Measurements from ENCODE around the gene PRR7.

DNA sequence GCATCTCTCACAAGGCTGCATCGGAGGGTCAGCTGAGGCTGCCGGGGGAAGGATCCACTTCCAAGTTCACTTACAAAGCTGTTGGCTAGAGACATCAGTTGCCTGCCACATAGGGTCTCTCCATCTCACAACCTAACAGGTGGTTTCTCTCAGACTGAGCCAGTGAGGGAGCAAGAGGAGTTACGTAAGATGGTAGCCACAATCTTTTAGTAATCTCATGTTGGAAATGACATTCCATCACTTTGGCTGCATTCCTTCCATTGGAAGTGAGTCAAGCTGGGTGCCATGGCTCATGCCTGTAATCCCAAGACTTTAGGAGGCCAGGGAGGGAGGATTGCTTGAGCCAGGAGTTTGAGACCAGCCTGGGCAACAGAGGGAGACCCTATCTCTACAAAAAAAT is 27.6 kb upstream of the PRR7 start:
- TF ChIP-seq, protein P1, sequence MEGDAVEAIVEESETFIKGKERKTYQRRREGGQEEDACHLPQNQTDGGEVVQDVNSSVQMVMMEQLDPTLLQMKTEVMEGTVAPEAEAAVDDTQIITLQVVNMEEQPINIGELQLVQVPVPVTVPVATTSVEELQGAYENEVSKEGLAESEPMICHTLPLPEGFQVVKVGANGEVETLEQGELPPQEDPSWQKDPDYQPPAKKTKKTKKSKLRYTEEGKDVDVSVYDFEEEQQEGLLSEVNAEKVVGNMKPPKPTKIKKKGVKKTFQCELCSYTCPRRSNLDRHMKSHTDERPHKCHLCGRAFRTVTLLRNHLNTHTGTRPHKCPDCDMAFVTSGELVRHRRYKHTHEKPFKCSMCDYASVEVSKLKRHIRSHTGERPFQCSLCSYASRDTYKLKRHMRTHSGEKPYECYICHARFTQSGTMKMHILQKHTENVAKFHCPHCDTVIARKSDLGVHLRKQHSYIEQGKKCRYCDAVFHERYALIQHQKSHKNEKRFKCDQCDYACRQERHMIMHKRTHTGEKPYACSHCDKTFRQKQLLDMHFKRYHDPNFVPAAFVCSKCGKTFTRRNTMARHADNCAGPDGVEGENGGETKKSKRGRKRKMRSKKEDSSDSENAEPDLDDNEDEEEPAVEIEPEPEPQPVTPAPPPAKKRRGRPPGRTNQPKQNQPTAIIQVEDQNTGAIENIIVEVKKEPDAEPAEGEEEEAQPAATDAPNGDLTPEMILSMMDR (IDR thresholded peaks at IDR 0.05; ENCODE audit: low read length): no peak
- no peak for TF ChIP-seq EZH2 (IDR thresholded peaks at IDR 0.05; ENCODE audit: borderline replicate concordance, low read length)
